HG03025 (cell line): ENCODE data around the gene NFIC.
"Not testable (repeated sequence)": the region's sequence is repeated elsewhere in the genome, so short reads cannot be mapped to it uniquely, and the experiment has no call there.

ENCODE experiments used
- ATAC-seq: cut with Tn5 transposase; IDR thresholded peaks from one replicate; pipeline ENCODE4 v1.9.1; 2021; ENCODE audit warnings: mild to moderate bottlenecking, moderate library complexity; ENCODE audit not compliant: unreplicated experiment, low FRiP score

The NFIC gene

DNA sequence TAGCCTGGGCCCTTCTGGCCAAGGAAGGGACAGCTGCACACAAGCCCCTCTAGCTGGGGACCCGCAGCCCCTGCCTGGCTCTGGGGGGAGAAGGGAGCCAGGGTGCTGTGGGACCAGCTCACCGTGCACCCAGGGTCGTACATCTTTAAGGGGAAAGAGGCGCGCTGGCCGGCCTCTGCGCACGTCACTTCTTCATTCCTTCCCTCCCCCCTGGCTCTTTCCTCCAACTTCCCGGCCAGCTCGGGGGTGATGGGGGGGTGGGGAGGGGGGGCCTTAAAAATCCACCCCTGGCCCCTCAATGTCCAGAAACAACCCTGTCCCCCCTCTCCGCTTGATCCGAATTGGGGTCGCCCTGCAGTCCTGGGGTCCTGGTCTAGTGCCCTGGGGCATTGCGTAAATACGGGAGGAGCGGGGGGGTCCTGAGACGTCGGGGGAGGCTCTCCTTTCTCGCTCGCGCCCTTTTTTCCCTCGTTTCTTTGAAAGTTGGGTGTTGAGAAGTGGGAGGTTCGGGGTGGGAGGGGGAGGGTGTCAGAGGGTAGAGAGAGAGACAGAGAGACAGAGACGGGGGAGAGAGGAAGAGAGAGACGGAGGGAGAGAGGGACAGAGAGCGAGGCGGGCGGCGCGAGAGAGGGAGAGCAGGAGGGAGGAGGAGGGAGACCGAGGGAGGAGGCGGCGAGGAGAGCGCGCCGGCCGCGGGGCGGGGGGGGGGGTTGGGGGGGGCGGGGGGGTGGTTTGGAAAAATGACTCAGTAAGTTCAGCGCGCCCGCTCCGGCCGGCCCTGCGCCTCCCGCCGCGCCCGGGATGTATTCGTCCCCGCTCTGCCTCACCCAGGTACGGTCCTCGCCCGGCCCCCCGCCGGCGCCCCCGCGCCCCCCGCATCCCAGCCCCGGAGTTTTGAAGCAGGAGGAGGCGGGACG, at the start of gene NFIC:
NFIC (plus strand) TSS at position 748 of the 917 bp plus-strand sequence; CDS start at position 802, 54 bp downstream.
- ATAC-seq: no peak

- no peak for ATAC-seq
These were observed 49.6 kb upstream of the NFIC start for GRCh38 chr19:3316659-3317207.

- no peak for ATAC-seq
These were observed 46.6 kb upstream of the NFIC start for GRCh38 chr19:3319643-3320353.

DNA sequence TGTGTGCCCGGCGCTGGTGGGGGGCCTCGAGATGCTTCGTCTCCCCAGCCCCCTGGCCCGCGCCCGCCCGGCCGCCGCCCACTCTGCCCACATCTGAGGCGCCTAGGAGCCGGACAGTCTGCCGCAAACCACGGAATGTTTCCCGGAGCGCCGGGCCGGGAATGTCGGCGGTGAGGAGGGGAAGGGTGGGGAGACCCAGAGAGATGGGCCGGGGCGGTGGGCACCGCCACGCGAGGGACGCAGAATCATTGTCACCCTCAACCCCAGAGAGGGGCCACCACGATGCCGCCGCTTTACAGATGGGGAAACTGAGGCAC, 46.1 kb upstream of the NFIC start:
- no peak for ATAC-seq

DNA sequence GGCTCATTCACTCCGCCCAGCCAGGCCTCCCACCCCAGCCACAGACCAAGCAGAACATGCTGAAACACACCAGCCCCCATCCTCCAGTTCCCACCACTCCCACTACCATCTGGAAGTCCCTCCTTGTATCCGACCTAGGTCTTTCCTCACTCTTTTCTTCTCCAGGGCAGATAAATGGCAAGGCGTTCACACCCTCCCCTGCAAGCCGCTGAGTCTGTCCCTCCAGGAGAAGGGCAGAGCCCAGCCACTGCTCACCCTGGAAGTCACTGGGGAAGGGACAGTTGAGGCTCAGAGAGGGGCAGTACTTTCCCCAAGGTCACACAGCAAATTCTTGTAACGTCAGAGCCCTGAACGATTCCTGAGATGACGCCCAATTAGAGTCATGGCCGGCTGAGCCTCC, 45.5 kb upstream of the NFIC start:
- no peak for ATAC-seq

GRCh38 chr19:3321696-3322095, 44.7 kb upstream of the NFIC start:
- no peak for ATAC-seq

DNA sequence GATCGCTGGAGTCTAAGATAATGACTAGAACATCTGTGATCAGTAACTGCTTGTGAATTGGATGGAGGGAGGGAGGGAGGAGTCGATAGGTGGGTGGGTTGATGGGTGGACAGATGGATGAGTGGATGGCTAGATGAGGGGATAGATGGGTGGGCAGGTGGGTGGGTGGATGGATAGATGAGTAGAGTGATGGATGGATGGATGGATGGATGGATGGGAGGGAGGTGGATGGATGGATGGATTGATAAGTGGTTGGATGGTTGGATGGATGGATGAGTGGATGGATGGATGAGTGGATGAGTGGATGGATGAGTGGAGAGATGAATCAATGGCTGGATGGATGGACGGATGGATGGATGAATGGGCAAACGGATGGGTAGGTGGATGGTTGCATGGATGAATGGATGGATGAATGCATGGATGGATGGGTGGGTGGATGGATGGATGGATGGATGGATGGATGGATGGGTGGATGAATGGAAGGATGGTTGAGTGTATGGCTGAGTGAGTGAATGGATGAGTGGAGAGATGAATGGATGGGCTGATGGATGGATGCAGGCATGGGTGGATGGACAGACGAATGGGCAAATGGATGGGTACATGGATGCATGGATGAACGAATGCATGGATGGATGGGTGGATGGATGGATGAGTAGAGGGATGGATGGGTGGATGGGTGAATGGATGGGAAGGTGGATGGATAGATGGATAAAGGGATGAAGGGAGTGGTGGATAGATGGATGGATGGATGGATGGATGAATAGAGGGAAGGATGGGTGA, 44.0 kb upstream of the NFIC start:
- no peak for ATAC-seq

GRCh38 chr19:3323026-3323425, 43.4 kb upstream of the NFIC start:
- no peak for ATAC-seq

GRCh38 chr19:3323658-3324057, 42.7 kb upstream of the NFIC start:
- no peak for ATAC-seq

- ATAC-seq: no peak
These were observed 42.0 kb upstream of the NFIC start for GRCh38 chr19:3324405-3324856.

DNA sequence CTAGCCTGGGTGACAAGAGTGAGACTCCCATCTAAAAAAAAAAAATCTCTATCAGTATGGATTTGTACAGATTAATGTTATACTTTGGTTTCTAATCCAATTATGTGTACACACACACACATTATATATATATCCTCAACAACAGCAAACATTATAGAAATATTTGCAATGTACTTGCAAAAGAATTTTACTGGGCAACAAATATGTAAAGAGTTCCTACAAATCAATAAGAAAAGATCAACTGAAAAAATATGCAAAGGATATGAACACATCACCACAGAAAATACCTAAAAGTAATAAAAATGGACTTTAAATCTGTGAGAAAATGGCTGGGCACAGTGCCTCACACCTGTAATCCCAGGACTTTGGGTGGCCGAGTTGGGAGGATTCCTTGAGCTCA, 40.9 kb upstream of the NFIC start:
- no peak for ATAC-seq

DNA sequence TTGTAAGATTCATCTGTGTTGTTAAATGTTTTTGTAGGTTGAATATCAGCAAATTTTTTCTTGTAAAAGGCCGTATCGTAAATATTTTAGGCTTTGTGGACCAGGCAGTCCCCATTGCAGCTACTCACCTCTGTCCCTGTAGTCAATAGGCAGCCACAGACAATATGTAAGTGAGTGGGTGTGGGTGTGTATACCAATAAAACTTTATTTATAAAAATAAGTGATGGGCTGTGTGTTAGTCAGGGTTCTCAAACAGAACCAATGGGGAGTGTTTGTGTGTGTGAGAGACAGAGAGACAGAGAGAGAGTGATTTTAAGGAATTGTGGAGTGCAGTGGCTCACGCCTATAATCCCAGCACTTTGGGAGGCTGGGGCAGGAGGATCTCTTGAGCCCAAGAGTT, 37.6 kb upstream of the NFIC start:
- ATAC-seq: no peak

- no peak for ATAC-seq
These were observed 36.3 kb upstream of the NFIC start for GRCh38 chr19:3330047-3330446.

GRCh38 chr19:3332232-3332631, 34.2 kb upstream of the NFIC start:
- ATAC-seq: not testable (repeated sequence)

- ATAC-seq: no peak
These were observed 33.3 kb upstream of the NFIC start for GRCh38 chr19:3333020-3333583.

DNA sequence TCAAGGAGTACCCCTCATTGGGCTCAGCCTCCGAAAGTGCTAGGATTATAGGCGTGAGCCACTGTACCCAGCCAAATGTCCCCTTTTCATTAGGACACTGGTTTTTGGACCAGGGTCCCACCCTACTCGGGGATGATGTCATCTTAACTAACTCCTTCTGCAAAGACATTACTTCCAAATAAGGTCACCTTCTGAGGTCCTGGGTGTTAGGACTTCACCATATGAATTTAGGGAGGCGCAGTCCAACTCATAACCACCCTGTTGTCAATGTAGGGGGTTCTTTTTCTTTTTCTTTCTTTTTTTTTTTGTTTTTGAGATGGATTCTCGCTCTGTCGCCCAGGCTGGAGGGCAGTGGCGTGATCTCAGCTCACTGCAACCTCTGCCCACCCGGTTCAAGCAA, 32.7 kb upstream of the NFIC start:
- no peak for ATAC-seq

DNA sequence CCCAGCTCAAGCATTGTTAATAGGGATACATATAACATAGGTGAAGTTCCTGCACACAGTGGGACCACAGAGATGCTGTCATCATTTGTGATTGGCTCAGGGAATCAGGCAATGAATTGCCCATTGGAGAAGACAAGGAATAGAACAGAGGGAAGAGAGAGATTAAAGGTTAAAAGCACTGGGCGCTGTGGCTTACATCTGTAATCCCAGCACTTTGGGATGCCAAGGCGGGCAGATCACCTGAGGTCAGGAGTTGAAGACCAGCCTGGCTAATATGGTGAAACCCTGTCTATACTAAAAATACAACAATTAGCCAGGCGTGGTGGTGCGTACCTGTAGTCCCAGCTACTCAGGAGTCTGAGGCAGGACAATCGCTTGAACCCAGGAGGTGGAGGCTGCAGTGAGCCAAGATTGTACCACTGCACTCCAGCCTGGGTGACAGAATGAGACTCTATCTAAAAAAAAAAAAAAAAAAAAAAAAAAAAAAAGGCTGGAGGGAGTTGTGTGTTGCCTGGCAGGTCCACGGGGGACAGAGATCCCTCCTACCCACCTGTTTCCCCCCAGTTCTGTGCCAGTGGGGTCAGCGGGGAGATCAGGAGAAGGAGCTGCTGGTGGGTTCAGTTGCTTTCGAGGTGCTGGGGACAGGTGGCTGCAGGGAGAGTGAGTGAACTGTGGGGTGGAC, 31.5 kb upstream of the NFIC start:
- not testable (repeated sequence) for ATAC-seq

GRCh38 chr19:3335431-3336350, 30.7 kb upstream of the NFIC start:
- ATAC-seq: no peak

DNA sequence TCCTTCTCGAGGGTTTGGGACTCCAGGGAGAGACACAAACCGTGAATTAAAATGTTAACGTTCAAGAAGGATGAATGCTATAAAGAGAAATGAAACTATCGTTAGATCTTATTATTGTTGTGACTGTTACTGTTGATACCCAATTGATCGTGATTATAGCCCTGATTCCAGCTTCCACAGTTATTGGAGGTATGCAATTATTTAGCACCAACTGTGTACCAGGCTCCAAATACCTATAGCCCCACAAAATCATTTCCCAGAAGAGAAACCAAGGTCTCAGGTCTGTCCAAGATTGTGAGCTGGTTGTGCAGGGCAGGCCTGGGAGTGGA, 30.1 kb upstream of the NFIC start:
- ATAC-seq: no peak
